Measurements from ENCODE around the gene RPN1. TPM values are rescaled to one million over a fixed set of nuclear protein-coding genes. Genes with fewer than 3 reads are reported as not detected.

RPN1 gene
- total RNA-seq, 1 experiment from 2014 or later, result 374 TPM

DNA sequence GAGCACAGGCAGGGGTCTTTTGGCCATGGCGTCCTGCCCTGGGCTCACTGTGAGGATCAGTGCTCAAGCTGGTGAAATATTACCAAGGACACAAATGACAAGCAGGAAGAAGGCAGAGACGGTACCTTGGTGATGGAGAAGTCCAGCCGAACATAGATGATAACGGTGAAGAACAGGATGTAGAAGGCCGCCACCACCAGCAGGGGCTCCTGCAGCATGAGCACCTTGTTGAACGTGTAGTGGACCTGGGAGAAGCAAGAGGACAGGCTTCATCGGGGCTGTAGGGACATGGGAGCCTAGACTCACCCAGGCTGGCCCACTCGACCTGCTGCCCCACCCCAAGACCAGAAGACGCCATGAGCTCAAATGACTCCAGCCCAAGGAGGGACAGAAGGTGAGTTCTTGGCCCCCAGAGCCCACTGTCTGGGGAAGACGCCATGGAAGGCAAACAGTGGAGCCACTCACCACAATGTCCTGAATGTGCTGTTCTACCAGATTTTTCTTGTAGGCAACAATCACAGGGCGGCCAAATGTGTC, 25.1 kb downstream of the RPN1 start:
- no peaks in the 10 kb centered on the region for H3K9me3 ChIP-seq (replicated peaks)
- H3K27ac ChIP-seq, result no peak overlapping the region
- no peaks in the 10 kb centered on the region for H3K4me1 ChIP-seq (replicated peaks)
- H3K27me3 ChIP-seq (replicated peaks), result no peaks in the 10 kb centered on the region
- peaks cover 87% of the 10 kb centered on the region for H3K36me3 ChIP-seq
- DNase-seq (ENCODE audit: low read depth in 1 of 2, low spot score in 2 of 2), result no peak
- no peak overlapping the region for H3K4me3 ChIP-seq

- peaks cover 85% of the 10 kb centered on the region for H3K36me3 ChIP-seq
- no peaks in the 10 kb centered on the region for H3K27me3 ChIP-seq (replicated peaks)
- peaks cover 2% of the 10 kb centered on the region for H3K4me1 ChIP-seq (replicated peaks)
- no peak for DNase-seq (ENCODE audit: low read depth in 1 of 2, low spot score in 2 of 2)
- no peak overlapping the region for H3K27ac ChIP-seq
- no peaks in the 10 kb centered on the region for H3K9me3 ChIP-seq (replicated peaks)
- no peak overlapping the region for H3K4me3 ChIP-seq
Observed at GRCh38 chr3:128624526-128625138, 26.0 kb downstream of the RPN1 start.

- no peak overlapping the region for H3K27ac ChIP-seq
Observed at GRCh38 chr3:128623762-128624176, 26.8 kb downstream of the RPN1 start.

GRCh38 chr3:128621931-128622330, 28.7 kb downstream of the RPN1 start:
- peaks cover 21% of the 10 kb centered on the region for H3K4me1 ChIP-seq (replicated peaks)
- H3K36me3 ChIP-seq, result peaks cover 86% of the 10 kb centered on the region

More at GRCh38 chr3:128623762-128624176, 26.8 kb downstream of the RPN1 start:
- no peaks in the 10 kb centered on the region for H3K9me3 ChIP-seq (replicated peaks)
- no peaks in the 10 kb centered on the region for H3K27me3 ChIP-seq (replicated peaks)
- no peak for DNase-seq (ENCODE audit: low read depth in 1 of 2, low spot score in 2 of 2)
- H3K4me1 ChIP-seq (replicated peaks), result peaks cover 9% of the 10 kb centered on the region
- H3K36me3 ChIP-seq, result peaks cover 85% of the 10 kb centered on the region
- H3K4me3 ChIP-seq, result no peak overlapping the region

GRCh38 chr3:128621234-128621633, 29.4 kb downstream of the RPN1 start:
- H3K27me3 ChIP-seq (replicated peaks), result no peaks in the 10 kb centered on the region
- H3K4me1 ChIP-seq (replicated peaks), result peaks cover 21% of the 10 kb centered on the region
- no peaks in the 10 kb centered on the region for H3K9me3 ChIP-seq (replicated peaks)
- H3K36me3 ChIP-seq, result peaks cover 82% of the 10 kb centered on the region
- H3K27ac ChIP-seq, result no peak overlapping the region
- H3K4me3 ChIP-seq, result no peak overlapping the region
- no peak for DNase-seq (ENCODE audit: low read depth in 1 of 2, low spot score in 2 of 2)

More at GRCh38 chr3:128621931-128622330, 28.7 kb downstream of the RPN1 start:
- Histone ChIP-seq H3K9me3 (replicated peaks) (no peaks in the 10 kb centered on the region), H3K27me3 (replicated peaks) (no peaks in the 10 kb centered on the region), H3K4me3 (no peak overlapping the region), H3K27ac (no peak overlapping the region)
- DNase-seq (ENCODE audit: low read depth in 1 of 2, low spot score in 2 of 2), result no peak

DNA sequence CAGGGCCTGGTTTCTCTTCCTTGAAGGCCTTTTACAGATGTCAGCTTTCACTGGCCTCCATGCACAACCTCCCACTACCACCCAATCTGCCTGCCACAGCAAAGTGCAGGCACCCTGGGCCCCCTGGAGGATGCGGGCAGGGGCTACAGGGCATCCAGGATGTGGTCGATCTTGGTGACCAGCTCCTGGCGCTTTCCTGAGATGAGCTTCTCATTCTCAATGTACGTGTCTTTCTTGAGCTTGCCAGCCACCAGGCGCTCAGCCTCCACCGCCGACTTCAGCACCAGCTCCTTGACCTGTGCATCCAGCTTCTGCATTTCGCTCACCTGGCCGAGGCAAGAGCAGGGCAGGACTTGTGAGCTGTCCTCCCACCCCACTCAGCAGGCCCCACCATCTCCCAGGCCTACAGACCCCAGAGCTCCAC, 30.3 kb downstream of the RPN1 start:
- Histone ChIP-seq H3K27ac (no peak overlapping the region), H3K36me3 (peaks cover 72% of the 10 kb centered on the region)
- no peak for DNase-seq (ENCODE audit: low read depth in 1 of 2, low spot score in 2 of 2)

GRCh38 chr3:128619146-128619890, 31.3 kb downstream of the RPN1 start:
- Histone ChIP-seq H3K27me3 (replicated peaks) (no peaks in the 10 kb centered on the region), H3K4me1 (replicated peaks) (peaks cover 21% of the 10 kb centered on the region), H3K36me3 (peaks cover 63% of the 10 kb centered on the region), H3K4me3 (no peak overlapping the region), H3K9me3 (replicated peaks) (no peaks in the 10 kb centered on the region), H3K27ac (no peak overlapping the region)
- no peak for DNase-seq (ENCODE audit: low read depth in 1 of 2, low spot score in 2 of 2)

More for the DNA sequence above, 30.3 kb downstream of the RPN1 start:
- no peak overlapping the region for H3K4me3 ChIP-seq
- no peaks in the 10 kb centered on the region for H3K27me3 ChIP-seq (replicated peaks)
- no peaks in the 10 kb centered on the region for H3K9me3 ChIP-seq (replicated peaks)
- H3K4me1 ChIP-seq (replicated peaks), result peaks cover 21% of the 10 kb centered on the region

- DNase-seq (ENCODE audit: low read depth in 1 of 2, low spot score in 2 of 2), result no peak
- no peak overlapping the region for H3K27ac ChIP-seq
- peaks cover 21% of the 10 kb centered on the region for H3K4me1 ChIP-seq (replicated peaks)
- H3K9me3 ChIP-seq (replicated peaks), result no peaks in the 10 kb centered on the region
- peak overlapping the region; percentile 43 for H3K4me3 ChIP-seq
- H3K27me3 ChIP-seq (replicated peaks), result no peaks in the 10 kb centered on the region
- peaks cover 54% of the 10 kb centered on the region for H3K36me3 ChIP-seq
Observed at GRCh38 chr3:128618398-128618726, 32.3 kb downstream of the RPN1 start.

GRCh38 chr3:128617557-128618397, 32.8 kb downstream of the RPN1 start:
- H3K27ac ChIP-seq, result no peak overlapping the region
- H3K36me3 ChIP-seq, result peaks cover 49% of the 10 kb centered on the region
- peak overlapping the region; percentile 43 for H3K4me3 ChIP-seq
- H3K27me3 ChIP-seq (replicated peaks), result no peaks in the 10 kb centered on the region
- peak; percentile 89 to 97 for DNase-seq (ENCODE audit: low read depth in 1 of 2, low spot score in 2 of 2)
- H3K9me3 ChIP-seq (replicated peaks), result no peaks in the 10 kb centered on the region
- H3K4me1 ChIP-seq (replicated peaks), result peaks cover 21% of the 10 kb centered on the region

DNA sequence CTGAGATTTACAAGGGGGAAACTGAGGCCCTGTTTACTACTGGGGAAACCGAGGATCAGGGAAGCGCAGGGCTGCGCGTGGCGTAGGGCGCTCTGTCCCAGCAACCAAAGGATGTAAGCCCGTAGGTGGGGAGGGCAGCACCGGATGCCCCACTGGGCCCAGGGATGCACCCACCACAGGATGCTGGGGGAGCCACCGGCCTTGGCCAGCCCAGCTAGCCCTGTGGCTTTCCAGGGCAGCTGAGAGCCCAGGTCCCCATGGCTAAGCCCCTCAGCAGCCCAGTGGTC, 33.4 kb downstream of the RPN1 start:
- Histone ChIP-seq H3K4me3 (peak overlapping the region; percentile 43), H3K27ac (no peak overlapping the region), H3K36me3 (peaks cover 45% of the 10 kb centered on the region), H3K4me1 (replicated peaks) (peaks cover 21% of the 10 kb centered on the region), H3K27me3 (replicated peaks) (no peaks in the 10 kb centered on the region), H3K9me3 (replicated peaks) (no peaks in the 10 kb centered on the region)
- DNase-seq (ENCODE audit: low read depth in 1 of 2, low spot score in 2 of 2), result no peak

- no peak overlapping the region for H3K4me3 ChIP-seq
- DNase-seq (ENCODE audit: low read depth in 1 of 2, low spot score in 2 of 2), result no peak
- H3K9me3 ChIP-seq (replicated peaks), result no peaks in the 10 kb centered on the region
- no peaks in the 10 kb centered on the region for H3K27me3 ChIP-seq (replicated peaks)
- H3K4me1 ChIP-seq (replicated peaks), result peaks cover 21% of the 10 kb centered on the region
- H3K27ac ChIP-seq, result no peak overlapping the region
- H3K36me3 ChIP-seq, result peaks cover 39% of the 10 kb centered on the region
Observed at GRCh38 chr3:128616516-128617269, 33.9 kb downstream of the RPN1 start.

- H3K9me3 ChIP-seq (replicated peaks), result no peaks in the 10 kb centered on the region
- no peak overlapping the region for H3K4me3 ChIP-seq
- no peak overlapping the region for H3K27ac ChIP-seq
- peaks cover 16% of the 10 kb centered on the region for H3K36me3 ChIP-seq
- no peak for DNase-seq (ENCODE audit: low read depth in 1 of 2, low spot score in 2 of 2)
- peaks cover 14% of the 10 kb centered on the region for H3K4me1 ChIP-seq (replicated peaks)
- H3K27me3 ChIP-seq (replicated peaks), result no peaks in the 10 kb centered on the region
Observed at GRCh38 chr3:128614076-128614475, 36.5 kb downstream of the RPN1 start.

GRCh38 chr3:128613083-128613829, 37.4 kb downstream of the RPN1 start:
- no peak for DNase-seq (ENCODE audit: low read depth in 1 of 2, low spot score in 2 of 2)

More at GRCh38 chr3:128613083-128613829, 37.4 kb downstream of the RPN1 start:
- Histone ChIP-seq H3K4me3 (no peak overlapping the region), H3K27ac (no peak overlapping the region), H3K9me3 (replicated peaks) (no peaks in the 10 kb centered on the region), H3K36me3 (peaks cover 8% of the 10 kb centered on the region), H3K27me3 (replicated peaks) (no peaks in the 10 kb centered on the region), H3K4me1 (replicated peaks) (peaks cover 10% of the 10 kb centered on the region)

Measured in SJSA1 (cell line).